HFFc6 (cell line): ENCODE results near the gene NFATC2IP. TPM values are rescaled to one million over a fixed set of nuclear protein-coding genes. Genes with fewer than 3 reads are reported as not detected.

ENCODE experiments used
- DNase-seq: peaks from one replicate; pipeline ENCODE4 v3.0.0-alpha.2; 2018
- H3K27ac Mint-ChIP-seq: 2 replicates; pipeline ENCODE4 v1.8.0; 2020; ENCODE audit warnings: mild to moderate bottlenecking, mixed read lengths
- H3K27me3 Mint-ChIP-seq: 2 replicates; pipeline ENCODE4 v1.8.0; 2021; ENCODE audit warnings: mild to moderate bottlenecking, moderate library complexity, mixed read lengths; ENCODE audit not compliant: insufficient read depth
- H3K36me3 Mint-ChIP-seq: 2 replicates; pipeline ENCODE4 v1.8.0; 2021; ENCODE audit warnings: low read depth, mixed read lengths
- H3K4me1 Mint-ChIP-seq: 2 replicates; pipeline ENCODE4 v1.8.0; 2020; ENCODE audit warnings: low read depth, mixed read lengths
- H3K4me3 Mint-ChIP-seq: 2 replicates; pipeline ENCODE4 v1.8.0; 2020; ENCODE audit warnings: mild to moderate bottlenecking, moderate library complexity, mixed read lengths
- H3K9me3 Mint-ChIP-seq: 2 replicates; pipeline ENCODE4 v1.8.0; 2020; ENCODE audit warnings: mild to moderate bottlenecking, mixed read lengths
- total RNA-seq, 6 experiments: library from RNA; stranded (reverse); fragmentation: NEBNext Ultra II Directional; extraction: Animal tissue kit (Norgen Biotek cat#: 25700); gene quantifications; 2 replicates in 1 of 6; 3 replicates in 5 of 6; pipeline ENCODE4 v1.2.3, GENCODE V29; 2021
- TF ChIP-seq, protein P1 (sequence below): fragments of 200-600 bp; sonication (generic); IDR thresholded peaks from 2 replicates; pipeline ENCODE4 v1.5.0; 2021; ENCODE audit warnings: antibody characterized with exemption, mild to moderate bottlenecking

NFATC2IP gene
- total RNA-seq, 6 experiments from 2014 or later = 18.1 to 21.9 (median 19.9) TPM

DNA sequence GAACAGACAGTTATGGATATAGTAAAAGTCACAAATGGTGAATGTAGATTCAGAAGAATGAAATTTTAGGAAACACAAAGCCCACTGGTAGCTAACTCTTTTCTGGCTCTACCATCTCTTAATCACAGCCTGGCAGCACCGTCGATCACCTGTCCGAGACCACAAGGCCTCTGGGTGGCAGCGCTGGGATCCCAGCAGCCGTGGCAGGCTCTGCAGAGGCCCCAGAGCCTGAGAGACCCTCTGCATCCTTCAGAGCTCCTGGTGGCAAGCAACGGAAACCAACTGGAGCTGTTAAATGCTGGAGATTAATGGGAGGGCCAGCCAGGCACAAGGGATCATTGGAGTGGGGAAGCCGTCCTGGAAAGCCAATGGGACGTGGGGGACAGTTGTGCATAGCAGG, 60.4 kb downstream of the NFATC2IP start:
- Mint-ChIP-seq H3K9me3 (no peaks in the 10 kb centered on the region), H3K27ac (no peak overlapping the region), H3K4me1 (peaks cover 16% of the 10 kb centered on the region), H3K27me3 (peaks cover 6% of the 10 kb centered on the region), H3K4me3 (no peak overlapping the region), H3K36me3 (no peaks in the 10 kb centered on the region)
- DNase-seq = no peak
- TF ChIP-seq, protein P1, sequence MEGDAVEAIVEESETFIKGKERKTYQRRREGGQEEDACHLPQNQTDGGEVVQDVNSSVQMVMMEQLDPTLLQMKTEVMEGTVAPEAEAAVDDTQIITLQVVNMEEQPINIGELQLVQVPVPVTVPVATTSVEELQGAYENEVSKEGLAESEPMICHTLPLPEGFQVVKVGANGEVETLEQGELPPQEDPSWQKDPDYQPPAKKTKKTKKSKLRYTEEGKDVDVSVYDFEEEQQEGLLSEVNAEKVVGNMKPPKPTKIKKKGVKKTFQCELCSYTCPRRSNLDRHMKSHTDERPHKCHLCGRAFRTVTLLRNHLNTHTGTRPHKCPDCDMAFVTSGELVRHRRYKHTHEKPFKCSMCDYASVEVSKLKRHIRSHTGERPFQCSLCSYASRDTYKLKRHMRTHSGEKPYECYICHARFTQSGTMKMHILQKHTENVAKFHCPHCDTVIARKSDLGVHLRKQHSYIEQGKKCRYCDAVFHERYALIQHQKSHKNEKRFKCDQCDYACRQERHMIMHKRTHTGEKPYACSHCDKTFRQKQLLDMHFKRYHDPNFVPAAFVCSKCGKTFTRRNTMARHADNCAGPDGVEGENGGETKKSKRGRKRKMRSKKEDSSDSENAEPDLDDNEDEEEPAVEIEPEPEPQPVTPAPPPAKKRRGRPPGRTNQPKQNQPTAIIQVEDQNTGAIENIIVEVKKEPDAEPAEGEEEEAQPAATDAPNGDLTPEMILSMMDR = no peak

DNA sequence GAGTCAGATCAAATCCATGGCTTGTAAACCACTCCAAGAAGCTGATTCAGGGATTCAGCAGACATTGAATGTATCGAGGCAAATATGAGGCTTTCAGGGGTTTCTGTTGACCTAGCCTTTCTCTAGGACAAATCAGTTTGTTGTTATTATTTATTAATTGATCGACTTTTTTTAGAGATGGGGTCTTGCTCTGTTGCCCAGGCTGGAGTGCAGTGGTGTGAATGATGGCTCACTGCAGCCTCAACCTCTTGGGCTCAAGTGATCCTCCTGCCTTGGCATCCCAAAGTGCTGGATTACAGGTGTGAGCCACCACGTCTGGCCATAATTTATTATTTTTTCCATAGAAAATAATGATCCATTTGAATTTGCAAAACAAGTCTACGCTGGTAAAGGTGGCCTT, 61.1 kb downstream of the NFATC2IP start:
- Mint-ChIP-seq H3K4me3 (no peak overlapping the region), H3K9me3 (no peaks in the 10 kb centered on the region), H3K27me3 (peaks cover 6% of the 10 kb centered on the region), H3K36me3 (no peaks in the 10 kb centered on the region), H3K27ac (no peak overlapping the region), H3K4me1 (peaks cover 16% of the 10 kb centered on the region)
- TF ChIP-seq, protein P1 = no peak
- DNase-seq = no peak

DNA sequence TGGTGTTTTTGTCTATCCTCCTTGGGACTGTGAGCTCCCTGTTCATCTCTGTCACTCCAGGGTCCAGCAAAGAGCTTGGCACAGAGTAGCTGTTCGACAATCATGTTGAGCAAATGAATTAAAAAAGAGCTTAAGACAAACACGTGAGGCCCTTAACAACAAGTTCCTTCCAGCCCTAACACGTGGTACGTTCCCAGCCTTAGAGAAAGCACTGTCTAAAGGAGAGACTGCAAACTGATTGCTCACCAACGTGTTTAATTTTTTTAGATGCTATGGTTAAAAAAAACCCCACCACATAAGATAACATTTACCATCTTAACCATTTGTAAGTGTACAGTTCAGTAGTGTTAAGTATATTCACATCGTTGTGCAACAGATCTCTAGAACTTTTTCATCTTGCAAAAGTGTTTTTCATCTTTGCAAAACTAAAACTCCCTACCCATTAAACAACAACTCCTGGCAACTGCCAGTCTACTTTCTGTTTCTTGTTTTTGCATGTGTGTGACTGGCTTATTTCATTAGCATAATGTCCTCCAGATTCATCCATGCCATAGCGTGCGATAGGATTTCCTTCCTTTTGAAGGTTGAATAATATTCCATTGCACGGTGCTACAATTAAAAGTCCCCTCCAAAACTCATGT, 62.3 kb downstream of the NFATC2IP start:
- Mint-ChIP-seq H3K36me3 (no peaks in the 10 kb centered on the region), H3K27ac (no peak overlapping the region), H3K9me3 (no peaks in the 10 kb centered on the region), H3K4me1 (peaks cover 11% of the 10 kb centered on the region), H3K4me3 (no peak overlapping the region), H3K27me3 (peaks cover 10% of the 10 kb centered on the region)
- DNase-seq = no peak
- TF ChIP-seq, protein P1 = no peak

DNA sequence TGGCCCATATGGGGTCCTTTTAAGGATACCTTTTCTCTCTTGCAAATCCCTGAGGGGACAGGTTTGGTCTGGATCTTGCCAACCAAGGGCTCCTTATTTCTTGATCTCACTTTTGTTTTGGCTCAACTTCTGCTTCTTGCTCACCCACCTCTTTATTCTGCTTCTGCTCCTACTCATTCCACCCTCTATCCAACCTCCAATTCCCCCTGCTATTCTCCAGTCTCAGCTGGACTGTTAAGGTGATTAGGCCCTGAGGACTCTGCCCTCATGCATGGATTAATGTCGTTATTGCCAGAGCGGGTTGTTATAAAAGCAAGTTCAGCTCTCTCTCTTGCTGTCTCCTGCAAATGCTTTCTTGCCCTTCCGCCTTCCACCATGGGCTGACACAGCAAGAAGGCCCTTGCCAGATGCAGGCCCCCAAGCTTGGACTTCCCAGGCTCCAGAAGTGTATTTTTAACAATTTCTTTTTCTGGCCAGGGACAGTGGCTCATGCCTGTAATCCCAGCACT, 63.9 kb downstream of the NFATC2IP start:
- no peaks in the 10 kb centered on the region for H3K36me3 Mint-ChIP-seq
- no peaks in the 10 kb centered on the region for H3K9me3 Mint-ChIP-seq
- H3K4me1 Mint-ChIP-seq = no peaks in the 10 kb centered on the region
- no peak overlapping the region for H3K27ac Mint-ChIP-seq
- TF ChIP-seq, protein P1 = no peak
- DNase-seq = no peak
- peaks cover 11% of the 10 kb centered on the region for H3K27me3 Mint-ChIP-seq
- no peak overlapping the region for H3K4me3 Mint-ChIP-seq

Other genes starting within 250 kb of the NFATC2IP start
- gene EIF3C, start 239.5 kb upstream of the NFATC2IP start, total RNA-seq = 100 to 1,000 TPM; 565 to 629 (median 588) TPM
- under 1 TPM; 0.16 to 0.86 (median 0.45) TPM for gene NPIPB9, start 199.2 kb upstream of the NFATC2IP start, total RNA-seq
- gene ATXN2L, start 127.9 kb upstream of the NFATC2IP start, total RNA-seq = 100 to 1,000 TPM; 125 to 152 (median 134) TPM
- gene TUFM, start 104.6 kb upstream of the NFATC2IP start, total RNA-seq = 100 to 1,000 TPM; 140 to 194 (median 158) TPM
- gene SH2B1, start 87.1 kb upstream of the NFATC2IP start, total RNA-seq = 10 to 100 TPM; 33.9 to 41.0 (median 37.6) TPM
- gene ATP2A1, start 72.4 kb upstream of the NFATC2IP start, total RNA-seq = under 1 TPM; 0.26 to 0.85 (median 0.54) TPM
- gene RABEP2, start 25.7 kb upstream of the NFATC2IP start, total RNA-seq = 10 to 100 TPM; 19.8 to 24.9 (median 21.9) TPM
- gene CD19, start 19.0 kb upstream of the NFATC2IP start, total RNA-seq = not detected
- 10 to 100 TPM; 36.9 to 43.0 (median 39.9) TPM for gene SPNS1, start 23.8 kb downstream of the NFATC2IP start, total RNA-seq
- 1 to 10 TPM; 2.9 to 5.0 (median 4.4) TPM for gene LAT, start 34.1 kb downstream of the NFATC2IP start, total RNA-seq